ENCODE measurements around the gene CDH23.

CDH23 gene

DNA sequence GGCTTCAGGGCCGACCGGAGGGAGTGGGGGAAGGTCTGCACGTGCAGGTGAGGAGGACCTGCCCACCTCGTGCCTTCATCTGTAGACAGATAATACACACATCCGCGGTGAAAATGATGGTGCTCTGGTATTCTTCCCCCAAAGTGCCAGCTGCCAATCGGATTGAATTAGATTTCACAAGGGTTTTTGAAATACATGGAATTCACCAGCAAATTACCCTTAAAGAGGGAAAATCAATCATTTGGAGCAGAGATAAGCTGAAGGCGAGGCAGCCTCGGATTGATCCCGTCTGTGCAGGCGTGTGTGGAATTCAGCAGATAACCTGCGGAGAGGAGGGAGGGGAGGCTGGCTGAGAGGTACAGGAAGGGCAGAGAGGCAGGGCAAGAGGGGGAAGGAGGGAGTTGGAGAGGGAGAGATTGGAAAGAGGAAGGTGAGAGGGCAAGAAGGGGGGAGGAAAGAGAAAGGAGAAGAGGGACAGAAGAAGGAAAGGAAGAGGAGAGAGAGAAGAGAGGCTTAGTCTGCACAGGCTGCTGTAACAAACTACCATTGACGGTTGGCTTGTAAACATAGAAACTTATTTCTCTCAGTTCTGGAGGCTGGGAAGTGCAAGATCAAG, 238.6 kb downstream of the CDH23 start:
- TF ChIP-seq, protein P1, sequence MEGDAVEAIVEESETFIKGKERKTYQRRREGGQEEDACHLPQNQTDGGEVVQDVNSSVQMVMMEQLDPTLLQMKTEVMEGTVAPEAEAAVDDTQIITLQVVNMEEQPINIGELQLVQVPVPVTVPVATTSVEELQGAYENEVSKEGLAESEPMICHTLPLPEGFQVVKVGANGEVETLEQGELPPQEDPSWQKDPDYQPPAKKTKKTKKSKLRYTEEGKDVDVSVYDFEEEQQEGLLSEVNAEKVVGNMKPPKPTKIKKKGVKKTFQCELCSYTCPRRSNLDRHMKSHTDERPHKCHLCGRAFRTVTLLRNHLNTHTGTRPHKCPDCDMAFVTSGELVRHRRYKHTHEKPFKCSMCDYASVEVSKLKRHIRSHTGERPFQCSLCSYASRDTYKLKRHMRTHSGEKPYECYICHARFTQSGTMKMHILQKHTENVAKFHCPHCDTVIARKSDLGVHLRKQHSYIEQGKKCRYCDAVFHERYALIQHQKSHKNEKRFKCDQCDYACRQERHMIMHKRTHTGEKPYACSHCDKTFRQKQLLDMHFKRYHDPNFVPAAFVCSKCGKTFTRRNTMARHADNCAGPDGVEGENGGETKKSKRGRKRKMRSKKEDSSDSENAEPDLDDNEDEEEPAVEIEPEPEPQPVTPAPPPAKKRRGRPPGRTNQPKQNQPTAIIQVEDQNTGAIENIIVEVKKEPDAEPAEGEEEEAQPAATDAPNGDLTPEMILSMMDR (IDR thresholded peaks at IDR 0.05) = no peak
- H3K4me3 Mint-ChIP-seq = no peak overlapping the region
- peaks cover 72% of the 10 kb centered on the region for H3K4me1 Mint-ChIP-seq
- no peak overlapping the region for H3K27ac Mint-ChIP-seq
- peaks cover 40% of the 10 kb centered on the region for H3K27me3 Mint-ChIP-seq (ENCODE audit: low read depth, poor library complexity)
- no peaks in the 10 kb centered on the region for H3K9me3 Mint-ChIP-seq
- DNase-seq = no peak
- H3K36me3 Mint-ChIP-seq (ENCODE audit: low read depth) = no peaks in the 10 kb centered on the region

DNA sequence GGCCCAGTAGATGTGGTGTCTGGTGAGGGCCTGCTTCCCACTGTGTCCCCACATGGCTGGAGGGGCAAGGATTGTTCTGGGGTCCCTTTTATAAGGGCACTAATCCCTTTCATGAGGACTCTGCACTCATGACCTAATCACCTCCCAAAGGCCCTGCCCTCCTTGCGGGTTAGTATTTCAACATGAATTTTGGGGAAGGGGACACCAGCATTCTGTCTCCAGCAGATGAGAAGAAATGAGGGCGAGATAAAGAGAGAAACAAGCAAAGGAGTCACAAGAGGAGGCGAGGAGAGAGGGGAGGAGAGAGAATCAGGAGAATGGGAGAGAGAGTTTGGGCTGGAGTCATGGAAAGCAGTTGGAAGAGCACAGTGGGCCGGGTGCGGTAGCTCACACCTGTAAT, 239.1 kb downstream of the CDH23 start:
- H3K27me3 Mint-ChIP-seq (ENCODE audit: low read depth, poor library complexity) = peaks cover 44% of the 10 kb centered on the region
- no peak overlapping the region for H3K27ac Mint-ChIP-seq
- DNase-seq = no peak
- no peaks in the 10 kb centered on the region for H3K36me3 Mint-ChIP-seq (ENCODE audit: low read depth)
- H3K9me3 Mint-ChIP-seq = no peaks in the 10 kb centered on the region
- TF ChIP-seq, protein P1 (IDR thresholded peaks at IDR 0.05) = no peak
- H3K4me1 Mint-ChIP-seq = peaks cover 71% of the 10 kb centered on the region
- no peak overlapping the region for H3K4me3 Mint-ChIP-seq

DNA sequence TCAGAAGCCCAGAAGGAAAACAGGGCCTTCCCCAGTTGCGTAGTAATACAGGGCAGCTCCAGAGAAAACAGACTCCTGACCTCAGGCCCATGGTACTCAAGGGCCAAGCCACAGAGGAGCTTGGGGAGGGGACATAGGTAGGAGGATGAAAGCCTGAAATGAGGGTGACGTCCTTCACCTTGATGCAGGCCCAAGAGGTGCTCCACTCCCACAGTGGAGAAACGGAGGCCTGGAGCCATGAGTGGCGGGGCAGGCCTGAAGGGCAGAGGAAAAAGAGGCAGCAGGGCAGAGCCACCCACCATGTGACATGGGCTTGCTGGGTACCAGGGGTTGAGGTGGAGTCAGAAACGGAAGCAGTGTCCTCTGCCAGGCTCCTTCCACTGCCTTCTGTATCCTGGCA, 239.9 kb downstream of the CDH23 start:
- no peak overlapping the region for H3K27ac Mint-ChIP-seq
- DNase-seq = no peak
- H3K36me3 Mint-ChIP-seq (ENCODE audit: low read depth) = no peaks in the 10 kb centered on the region
- H3K27me3 Mint-ChIP-seq (ENCODE audit: low read depth, poor library complexity) = peaks cover 50% of the 10 kb centered on the region
- no peak overlapping the region for H3K4me3 Mint-ChIP-seq
- no peaks in the 10 kb centered on the region for H3K9me3 Mint-ChIP-seq
- H3K4me1 Mint-ChIP-seq = peaks cover 65% of the 10 kb centered on the region
- TF ChIP-seq, protein P1 (IDR thresholded peaks at IDR 0.05) = no peak

DNA sequence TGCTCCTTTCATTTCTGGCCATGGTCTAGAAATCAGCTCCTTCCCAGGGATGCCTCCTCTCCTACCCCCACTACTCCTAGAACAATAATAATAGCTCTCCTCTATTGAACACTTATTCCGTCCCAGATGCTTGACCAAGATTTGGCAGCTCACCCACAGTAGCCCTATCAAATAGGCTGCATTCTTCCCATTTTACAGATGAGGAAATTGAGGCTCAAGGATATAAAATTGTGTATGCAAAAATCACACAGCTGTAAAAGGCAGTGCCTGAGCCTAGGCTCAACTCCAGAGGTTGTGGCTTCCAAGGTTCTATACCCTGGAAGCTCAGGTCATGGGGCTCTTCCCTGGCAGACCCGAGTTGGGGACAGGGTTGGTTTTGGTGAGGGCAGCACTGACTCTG, 240.6 kb downstream of the CDH23 start:
- H3K27ac Mint-ChIP-seq = no peak overlapping the region
- TF ChIP-seq, protein P1 (IDR thresholded peaks at IDR 0.05) = no peak
- H3K27me3 Mint-ChIP-seq (ENCODE audit: low read depth, poor library complexity) = peaks cover 55% of the 10 kb centered on the region
- DNase-seq = no peak
- no peaks in the 10 kb centered on the region for H3K36me3 Mint-ChIP-seq (ENCODE audit: low read depth)
- no peak overlapping the region for H3K4me3 Mint-ChIP-seq
- peaks cover 57% of the 10 kb centered on the region for H3K4me1 Mint-ChIP-seq
- H3K9me3 Mint-ChIP-seq = no peaks in the 10 kb centered on the region

DNA sequence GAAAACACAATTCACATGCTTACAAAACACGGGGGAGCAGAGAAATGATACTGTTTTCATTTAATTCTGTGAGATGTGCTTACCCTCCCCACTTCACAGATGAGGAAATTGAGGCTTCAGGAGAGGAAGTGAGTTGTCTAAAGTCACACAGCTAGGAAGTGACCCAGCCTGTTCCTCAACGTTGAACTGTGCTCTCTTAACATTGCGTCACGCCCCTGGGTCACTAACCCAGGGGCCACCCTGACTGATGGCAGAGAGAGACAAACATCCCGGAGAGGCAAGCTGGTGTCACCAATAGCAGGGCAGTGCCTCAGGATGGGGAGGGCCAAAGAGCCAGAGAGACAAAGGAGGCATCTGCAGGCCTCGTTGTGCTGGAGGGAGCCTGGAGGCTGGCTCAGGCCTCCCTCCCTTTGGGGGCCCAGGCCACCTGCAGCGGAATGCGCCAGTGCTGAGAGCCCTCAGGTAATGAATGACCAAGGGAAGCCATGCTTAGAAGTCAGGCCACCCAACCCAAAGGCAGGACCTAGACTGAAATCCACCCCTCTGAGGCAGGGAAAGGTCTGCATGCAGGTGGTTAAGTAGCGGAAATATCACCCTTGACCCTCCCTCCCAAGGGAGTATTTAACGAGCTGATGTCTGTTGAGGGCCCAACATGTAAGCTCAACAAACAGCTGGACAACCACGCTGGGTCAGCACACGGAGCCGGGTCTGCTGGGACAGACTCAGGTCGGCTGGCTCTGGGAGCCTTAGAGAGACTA, 241.5 kb downstream of the CDH23 start:
- H3K27ac Mint-ChIP-seq = peak overlapping the region; percentile 59

More for the DNA sequence above, 241.5 kb downstream of the CDH23 start:
- Mint-ChIP-seq H3K27me3 (ENCODE audit: low read depth, poor library complexity) (peaks cover 51% of the 10 kb centered on the region), H3K36me3 (ENCODE audit: low read depth) (no peaks in the 10 kb centered on the region), H3K4me1 (peaks cover 52% of the 10 kb centered on the region), H3K4me3 (peak overlapping the region; percentile 39), H3K9me3 (no peaks in the 10 kb centered on the region)
- TF ChIP-seq, protein P1 (IDR thresholded peaks at IDR 0.05) = no peak
- DNase-seq = peak; percentile 37
